Activated B cell treated with CpG ODN at 0.5 μM for 24 hours (primary cell): Measurements from ENCODE around the gene GRIK1. TPM values are rescaled to one million over a fixed set of nuclear protein-coding genes. Genes with fewer than 3 reads are reported as not detected.
A peak's percentile ranks its signal among the peaks of the same experiment; 100 is the strongest.

ENCODE experiments used
- ATAC-seq: fragments of 200-7000 bp; cut with Tn5 transposase; one replicate; pipeline ENCODE4 v1.10.0; 2021; ENCODE audit warnings: low read depth, mild to moderate bottlenecking, moderate library complexity
- CTCF ChIA-PET: fragments of 350-600 bp; sonication (Branson Sonifier 250); formaldehyde crosslinking; loops from one replicate; lab custom pipeline; 2021; ENCODE audit warnings: antibody characterized with exemption; lab: Charles Lee
- POLR2A ChIA-PET: fragments of 350-600 bp; sonication (Branson Sonifier 250); formaldehyde crosslinking; loops from one replicate; lab custom pipeline; 2021; ENCODE audit warnings: antibody characterized with exemption; lab: Charles Lee
- DNase-seq: peaks from one replicate; pipeline ENCODE4 v3.0.0; 2022
- H3K27ac Mint-ChIP-seq: one replicate; pipeline ENCODE4 v1.8.0; 2020; ENCODE audit warnings: mixed read lengths
- H3K27me3 Mint-ChIP-seq: one replicate; pipeline ENCODE4 v1.8.0; 2021; ENCODE audit warnings: mixed read lengths
- H3K36me3 Mint-ChIP-seq: one replicate; pipeline ENCODE4 v1.8.0; 2021; ENCODE audit warnings: low read depth, mixed read lengths
- H3K4me1 Mint-ChIP-seq: one replicate; pipeline ENCODE4 v1.8.0; 2021; ENCODE audit warnings: mixed read lengths
- H3K4me3 Mint-ChIP-seq: one replicate; pipeline ENCODE4 v1.8.0; 2020; ENCODE audit warnings: mild to moderate bottlenecking, mixed read lengths
- H3K9me3 Mint-ChIP-seq: one replicate; pipeline ENCODE4 v1.8.0; 2020; ENCODE audit warnings: mixed read lengths
- intact Hi-C: fragments of 100-400 bp; cut with micrococcal nuclease; formaldehyde crosslinking; loops from one replicate; pipeline ENCODE4 v1.15.1; 2024
- total RNA-seq: library from RNA; stranded (reverse); gene quantifications from 2 replicates; pipeline ENCODE4 v1.2.3, GENCODE V29; 2022
- TF ChIP-seq, protein P1 (sequence below): fragments of 200-600 bp; IDR thresholded peaks from one replicate; pipeline ENCODE4 v1.8.0; 2022; ENCODE audit warnings: antibody characterized with exemption, mild to moderate bottlenecking

GRIK1 gene
- total RNA-seq, 1 donor from 2014 or later, result not detected

GRCh38 chr21:29851611-29852010 is 88.2 kb downstream of the GRIK1 start:
- no peaks in the 10 kb centered on the region for H3K4me1 Mint-ChIP-seq
- DNase-seq (no peak), ATAC-seq (no peak)
- no peaks in the 10 kb centered on the region for H3K36me3 Mint-ChIP-seq
- intact Hi-C loops, result no loop called here
- POLR2A ChIA-PET, result no interaction called here
- H3K4me3 Mint-ChIP-seq, result no peak overlapping the region
- H3K27me3 Mint-ChIP-seq, result peaks cover 1% of the 10 kb centered on the region
- TF ChIP-seq, protein P1, sequence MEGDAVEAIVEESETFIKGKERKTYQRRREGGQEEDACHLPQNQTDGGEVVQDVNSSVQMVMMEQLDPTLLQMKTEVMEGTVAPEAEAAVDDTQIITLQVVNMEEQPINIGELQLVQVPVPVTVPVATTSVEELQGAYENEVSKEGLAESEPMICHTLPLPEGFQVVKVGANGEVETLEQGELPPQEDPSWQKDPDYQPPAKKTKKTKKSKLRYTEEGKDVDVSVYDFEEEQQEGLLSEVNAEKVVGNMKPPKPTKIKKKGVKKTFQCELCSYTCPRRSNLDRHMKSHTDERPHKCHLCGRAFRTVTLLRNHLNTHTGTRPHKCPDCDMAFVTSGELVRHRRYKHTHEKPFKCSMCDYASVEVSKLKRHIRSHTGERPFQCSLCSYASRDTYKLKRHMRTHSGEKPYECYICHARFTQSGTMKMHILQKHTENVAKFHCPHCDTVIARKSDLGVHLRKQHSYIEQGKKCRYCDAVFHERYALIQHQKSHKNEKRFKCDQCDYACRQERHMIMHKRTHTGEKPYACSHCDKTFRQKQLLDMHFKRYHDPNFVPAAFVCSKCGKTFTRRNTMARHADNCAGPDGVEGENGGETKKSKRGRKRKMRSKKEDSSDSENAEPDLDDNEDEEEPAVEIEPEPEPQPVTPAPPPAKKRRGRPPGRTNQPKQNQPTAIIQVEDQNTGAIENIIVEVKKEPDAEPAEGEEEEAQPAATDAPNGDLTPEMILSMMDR, result no peak
- no peak overlapping the region for H3K27ac Mint-ChIP-seq
- CTCF ChIA-PET, result interaction anchor here (1.0 to 6.1 kb wide), 2 partner anchors 375 to 763 kb away, joined by 3 to 47 read pairs; no protein-coding TSS in a partner anchor
- no peaks in the 10 kb centered on the region for H3K9me3 Mint-ChIP-seq

DNA sequence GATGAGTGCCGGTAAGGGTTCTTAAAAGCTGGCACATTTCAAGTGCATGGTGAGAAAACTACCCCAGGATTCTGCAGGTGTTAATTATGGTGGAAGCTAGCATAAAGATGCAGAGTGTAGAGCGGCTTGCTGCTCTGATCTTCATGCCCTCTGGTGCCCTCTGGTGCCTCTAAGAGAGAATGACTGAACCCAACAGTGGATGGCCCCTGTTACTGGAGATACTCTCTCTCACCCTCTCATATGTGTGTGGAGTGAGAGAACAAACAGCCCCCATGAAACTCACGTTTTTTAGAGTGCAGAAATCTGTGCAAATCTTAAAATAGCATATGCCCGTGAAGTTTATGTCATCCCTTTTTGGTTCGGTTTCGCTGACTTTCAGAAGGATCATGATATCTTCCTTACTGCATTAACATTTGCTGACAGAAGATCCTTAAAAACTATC is 90.0 kb downstream of the GRIK1 start:
- DNase-seq, result no peak
- Mint-ChIP-seq H3K4me3 (no peak overlapping the region), H3K36me3 (no peaks in the 10 kb centered on the region), H3K9me3 (no peaks in the 10 kb centered on the region), H3K27me3 (peaks cover 1% of the 10 kb centered on the region), H3K4me1 (no peaks in the 10 kb centered on the region), H3K27ac (no peak overlapping the region)
- ATAC-seq, result peak; percentile 97
- ChIA-PET CTCF (interaction anchor here (0.7 to 6.1 kb wide), 12 partner anchors 8 to 1200 kb away, joined by 3 to 47 read pairs (median 4); no protein-coding TSS in a partner anchor), POLR2A (no interaction called here)
- intact Hi-C loops, result loop anchor here (1.0 to 10.0 kb wide), 6 partner anchors 373 to 759 kb away; no protein-coding TSS in a partner anchor
- TF ChIP-seq, protein P1, result no peak

DNA sequence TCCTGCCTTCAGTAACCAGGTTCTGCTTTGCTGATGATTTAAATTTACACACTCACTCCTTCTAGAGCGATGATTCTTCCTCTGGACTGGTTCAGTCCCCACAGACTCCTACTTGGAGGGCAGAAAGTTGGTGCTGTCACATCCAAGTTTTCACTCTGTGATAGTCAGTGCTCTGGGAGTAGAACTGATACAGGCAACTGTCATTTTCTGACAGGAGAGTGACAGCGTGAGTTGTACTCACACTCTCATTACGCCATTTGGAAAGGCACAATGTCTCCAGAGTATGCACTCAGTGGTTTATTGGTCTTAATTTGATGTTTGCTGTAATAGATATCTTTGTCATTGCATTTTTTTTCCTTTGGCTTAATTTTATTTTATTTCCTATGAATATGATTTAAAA is 96.0 kb downstream of the GRIK1 start:
- POLR2A ChIA-PET, result no interaction called here
- Mint-ChIP-seq H3K27ac (no peak overlapping the region), H3K36me3 (no peaks in the 10 kb centered on the region), H3K4me1 (no peaks in the 10 kb centered on the region), H3K4me3 (no peak overlapping the region), H3K9me3 (no peaks in the 10 kb centered on the region), H3K27me3 (peaks cover 1% of the 10 kb centered on the region)
- TF ChIP-seq, protein P1, result no peak
- ATAC-seq (no peak), DNase-seq (no peak)
- CTCF ChIA-PET, result no interaction called here
- intact Hi-C loops, result loop anchor here (10.0 kb wide), 1 partner anchor 679 kb away; no protein-coding TSS in a partner anchor

- POLR2A ChIA-PET, result no interaction called here
- Mint-ChIP-seq H3K4me1 (no peaks in the 10 kb centered on the region), H3K4me3 (no peak overlapping the region), H3K9me3 (peaks cover 15% of the 10 kb centered on the region), H3K27ac (no peak overlapping the region), H3K27me3 (peaks cover 10% of the 10 kb centered on the region), H3K36me3 (no peaks in the 10 kb centered on the region)
- intact Hi-C loops, result no loop called here
- no peak for DNase-seq
- TF ChIP-seq, protein P1, result no peak
- ATAC-seq, result no peak
- CTCF ChIA-PET, result no interaction called here
Observed at GRCh38 chr21:29834617-29835016, 105.2 kb downstream of the GRIK1 start.

DNA sequence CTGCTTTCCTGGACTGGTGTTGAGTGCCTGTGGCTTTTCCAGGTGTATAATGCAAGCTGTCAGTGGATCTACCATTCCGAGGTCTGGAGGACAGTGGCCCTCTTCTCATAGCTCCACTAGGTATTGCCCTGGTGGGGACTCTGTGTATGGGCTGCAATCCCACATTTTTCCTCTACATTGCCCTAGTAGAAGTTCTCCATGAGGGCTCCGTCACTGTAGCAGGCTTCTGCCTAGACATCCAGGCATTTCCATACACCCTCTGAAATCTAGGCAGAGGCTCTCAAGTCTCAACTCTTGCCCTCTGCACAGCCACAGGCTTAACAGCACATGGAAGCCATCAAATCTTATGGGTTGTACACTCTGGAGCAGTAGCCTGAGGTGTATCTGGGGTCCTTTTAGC is 107.6 kb downstream of the GRIK1 start:
- H3K4me3 Mint-ChIP-seq, result no peak overlapping the region
- intact Hi-C loops, result no loop called here
- peaks cover 22% of the 10 kb centered on the region for H3K9me3 Mint-ChIP-seq
- no peaks in the 10 kb centered on the region for H3K4me1 Mint-ChIP-seq
- no peak overlapping the region for H3K27ac Mint-ChIP-seq
- peaks cover 7% of the 10 kb centered on the region for H3K27me3 Mint-ChIP-seq
- ChIA-PET POLR2A (no interaction called here), CTCF (no interaction called here)
- no peak for DNase-seq
- H3K36me3 Mint-ChIP-seq, result no peaks in the 10 kb centered on the region
- no peak for ATAC-seq
- TF ChIP-seq, protein P1, result no peak
